ENCODE data around the gene WDR33. TPM values are rescaled to one million over a fixed set of nuclear protein-coding genes. Genes with fewer than 3 reads are reported as not detected.

WDR33 gene
- total RNA-seq, 1 donor from 2014 or later = 37.1 TPM

DNA sequence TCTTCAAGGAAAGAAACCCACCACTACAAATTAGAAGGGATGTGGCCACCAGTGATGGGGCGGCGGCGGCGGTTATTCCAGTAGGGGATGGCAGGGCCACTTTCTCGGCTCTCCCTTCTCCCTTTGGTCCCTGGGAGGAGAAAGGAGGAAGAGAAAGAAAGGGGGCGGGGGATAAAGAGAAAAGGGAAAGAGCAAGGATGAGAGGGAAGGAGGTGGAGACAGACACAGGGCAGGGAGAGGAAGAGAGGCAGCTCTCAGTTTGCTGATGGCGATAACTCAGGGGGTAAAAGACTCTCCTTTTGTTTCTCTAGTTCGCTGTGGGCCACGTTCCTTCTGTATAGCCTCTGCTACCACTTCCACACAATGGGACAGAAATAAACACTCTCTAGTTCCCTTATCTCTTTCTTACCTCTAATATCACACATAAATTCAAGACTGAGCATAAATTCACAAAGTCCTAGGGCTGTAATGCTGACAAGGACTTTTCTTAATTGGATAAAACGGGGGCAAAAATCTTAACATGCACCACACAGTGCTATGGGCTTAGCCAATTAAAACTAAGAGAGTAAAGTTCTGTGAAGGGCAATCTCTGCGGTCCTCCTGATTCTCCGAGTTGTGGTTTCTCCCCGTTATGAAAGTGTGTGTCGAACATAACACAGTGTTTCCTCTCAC is 95.1 kb downstream of the WDR33 start:
- no peaks in the 10 kb centered on the region for H3K4me1 ChIP-seq
- no peak overlapping the region for H3K4me3 ChIP-seq
- H3K27me3 ChIP-seq = no peaks in the 10 kb centered on the region
- TF ChIP-seq POLR2AphosphoS5 (IDR thresholded peaks at IDR 0.05; ENCODE audit: insufficient read depth in 1 of 2, low read depth in 1 of 2) (no peak), POLR2A (IDR thresholded peaks at IDR 0.05) (no peak)
- TF ChIP-seq, protein P1, sequence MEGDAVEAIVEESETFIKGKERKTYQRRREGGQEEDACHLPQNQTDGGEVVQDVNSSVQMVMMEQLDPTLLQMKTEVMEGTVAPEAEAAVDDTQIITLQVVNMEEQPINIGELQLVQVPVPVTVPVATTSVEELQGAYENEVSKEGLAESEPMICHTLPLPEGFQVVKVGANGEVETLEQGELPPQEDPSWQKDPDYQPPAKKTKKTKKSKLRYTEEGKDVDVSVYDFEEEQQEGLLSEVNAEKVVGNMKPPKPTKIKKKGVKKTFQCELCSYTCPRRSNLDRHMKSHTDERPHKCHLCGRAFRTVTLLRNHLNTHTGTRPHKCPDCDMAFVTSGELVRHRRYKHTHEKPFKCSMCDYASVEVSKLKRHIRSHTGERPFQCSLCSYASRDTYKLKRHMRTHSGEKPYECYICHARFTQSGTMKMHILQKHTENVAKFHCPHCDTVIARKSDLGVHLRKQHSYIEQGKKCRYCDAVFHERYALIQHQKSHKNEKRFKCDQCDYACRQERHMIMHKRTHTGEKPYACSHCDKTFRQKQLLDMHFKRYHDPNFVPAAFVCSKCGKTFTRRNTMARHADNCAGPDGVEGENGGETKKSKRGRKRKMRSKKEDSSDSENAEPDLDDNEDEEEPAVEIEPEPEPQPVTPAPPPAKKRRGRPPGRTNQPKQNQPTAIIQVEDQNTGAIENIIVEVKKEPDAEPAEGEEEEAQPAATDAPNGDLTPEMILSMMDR (IDR thresholded peaks at IDR 0.05) = no peak
- DNase-seq (ENCODE audit: extremely low spot score in 2 of 2) = no peak
- peaks cover 0 to 32% of the 10 kb centered on the region in 2 donors for H3K36me3 ChIP-seq
- intact Hi-C loops (cut with DNase I) = no loop called here
- H3K9me3 ChIP-seq = no peaks in the 10 kb centered on the region
- no peak overlapping the region for H3K27ac ChIP-seq

DNA sequence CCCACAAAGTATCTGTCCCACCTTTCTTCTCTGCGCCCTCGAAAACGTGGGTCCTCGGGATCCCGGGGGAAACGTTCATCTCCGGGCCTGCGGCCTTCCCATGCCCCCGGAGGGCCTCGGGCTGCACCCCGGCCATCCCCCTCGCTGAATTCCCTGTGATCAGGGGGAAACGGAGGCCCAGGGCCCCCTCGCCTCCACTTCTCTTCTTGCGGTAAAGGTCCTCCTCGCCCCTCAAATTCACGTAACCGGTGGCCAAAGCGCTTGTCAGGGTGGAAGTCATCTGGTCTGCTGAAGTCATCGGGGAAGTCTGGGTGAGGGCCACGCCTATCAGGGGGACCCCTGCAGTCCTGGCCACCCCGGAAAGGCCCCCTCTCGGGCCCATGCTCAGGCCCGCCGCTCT is 97.4 kb downstream of the WDR33 start:
- TF ChIP-seq, protein P1 (IDR thresholded peaks at IDR 0.05) = no peak
- TF ChIP-seq POLR2AphosphoS5 (IDR thresholded peaks at IDR 0.05; ENCODE audit: insufficient read depth in 1 of 2, low read depth in 1 of 2) (no peak), POLR2A (IDR thresholded peaks at IDR 0.05) (no peak)
- intact Hi-C loops (cut with DNase I) = no loop called here
- DNase-seq (ENCODE audit: extremely low spot score in 2 of 2) = no peak
- peaks cover 0 to 20% of the 10 kb centered on the region in 2 donors for H3K36me3 ChIP-seq
- no peak overlapping the region for H3K27ac ChIP-seq
- H3K9me3 ChIP-seq = no peaks in the 10 kb centered on the region
- H3K4me3 ChIP-seq = no peak overlapping the region
- no peaks in the 10 kb centered on the region for H3K4me1 ChIP-seq
- no peaks in the 10 kb centered on the region for H3K27me3 ChIP-seq

DNA sequence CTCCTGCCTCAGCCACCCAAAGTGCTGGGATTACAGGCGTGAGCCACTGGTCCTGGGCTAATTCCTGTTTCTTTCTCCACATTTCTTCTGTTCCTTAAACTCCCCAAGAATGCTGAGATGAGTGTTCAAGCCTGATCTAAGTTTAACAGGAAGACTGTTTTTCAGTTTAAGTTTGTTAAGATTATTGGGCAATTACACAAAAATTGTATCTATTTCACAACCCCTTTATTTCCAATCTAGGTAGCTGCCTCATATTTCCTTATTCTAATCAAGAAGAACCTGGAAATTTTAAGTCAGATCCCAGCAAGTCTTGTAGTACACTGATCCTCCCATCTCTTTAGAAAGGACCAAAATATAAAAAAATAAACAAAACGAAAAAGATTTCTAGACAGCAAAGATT is 98.0 kb downstream of the WDR33 start:
- Histone ChIP-seq H3K36me3 (peaks cover 0 to 25% of the 10 kb centered on the region in 2 donors), H3K4me1 (no peaks in the 10 kb centered on the region), H3K9me3 (no peaks in the 10 kb centered on the region), H3K27me3 (no peaks in the 10 kb centered on the region), H3K27ac (no peak overlapping the region), H3K4me3 (no peak overlapping the region)
- DNase-seq (ENCODE audit: extremely low spot score in 2 of 2) = no peak
- TF ChIP-seq POLR2AphosphoS5 (IDR thresholded peaks at IDR 0.05; ENCODE audit: insufficient read depth in 1 of 2, low read depth in 1 of 2) = no peak
- TF ChIP-seq POLR2A (IDR thresholded peaks at IDR 0.05) = no peak
- TF ChIP-seq, protein P1 (IDR thresholded peaks at IDR 0.05) = no peak
- intact Hi-C loops (cut with DNase I) = no loop called here

DNA sequence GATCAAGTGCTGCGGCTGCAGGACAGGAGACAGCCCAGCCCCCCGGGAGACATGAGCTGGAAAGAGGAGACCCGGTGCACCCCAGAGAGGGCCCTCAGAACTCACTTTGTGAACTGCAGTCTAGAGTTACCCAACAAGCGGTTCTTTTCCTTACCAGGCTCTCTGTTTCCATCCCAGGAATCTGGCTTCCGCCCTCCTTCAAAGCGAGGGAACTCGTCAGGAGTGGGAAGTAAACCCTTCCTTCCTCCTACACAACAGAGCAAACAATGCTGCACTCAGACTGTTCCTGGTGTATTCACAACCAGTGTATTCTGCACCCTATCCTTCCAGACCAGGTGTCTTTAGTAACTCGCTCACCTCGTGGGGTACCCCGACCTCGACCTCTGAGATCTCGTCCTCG is 101.6 kb downstream of the WDR33 start:
- TF ChIP-seq POLR2A (IDR thresholded peaks at IDR 0.05) (no peak), POLR2AphosphoS5 (IDR thresholded peaks at IDR 0.05; ENCODE audit: insufficient read depth in 1 of 2, low read depth in 1 of 2) (no peak)
- TF ChIP-seq, protein P1 (IDR thresholded peaks at IDR 0.05) = no peak
- no peaks in the 10 kb centered on the region for H3K9me3 ChIP-seq
- H3K4me1 ChIP-seq = peaks cover 16% of the 10 kb centered on the region
- no peaks in the 10 kb centered on the region for H3K27me3 ChIP-seq
- no peak overlapping the region for H3K27ac ChIP-seq
- no peak overlapping the region for H3K4me3 ChIP-seq
- H3K36me3 ChIP-seq = peaks cover 0 to 23% of the 10 kb centered on the region in 2 donors
- intact Hi-C loops (cut with DNase I) = loop anchor here (10.0 kb wide), 1 partner anchor 105 kb away; the partner anchor contains the start of gene WDR33
- no peak for DNase-seq (ENCODE audit: extremely low spot score in 2 of 2)
